ENCODE results near the gene COA1. TPM values are rescaled to one million over a fixed set of nuclear protein-coding genes. Genes with fewer than 3 reads are reported as not detected.
"Not testable (repeated sequence)": the region's sequence is repeated elsewhere in the genome, so short reads cannot be mapped to it uniquely, and the experiment has no call there.

COA1 gene
- total and polyA plus RNA-seq, 2 experiments from 2014 or later: 53.4 to 59.5 TPM

DNA sequence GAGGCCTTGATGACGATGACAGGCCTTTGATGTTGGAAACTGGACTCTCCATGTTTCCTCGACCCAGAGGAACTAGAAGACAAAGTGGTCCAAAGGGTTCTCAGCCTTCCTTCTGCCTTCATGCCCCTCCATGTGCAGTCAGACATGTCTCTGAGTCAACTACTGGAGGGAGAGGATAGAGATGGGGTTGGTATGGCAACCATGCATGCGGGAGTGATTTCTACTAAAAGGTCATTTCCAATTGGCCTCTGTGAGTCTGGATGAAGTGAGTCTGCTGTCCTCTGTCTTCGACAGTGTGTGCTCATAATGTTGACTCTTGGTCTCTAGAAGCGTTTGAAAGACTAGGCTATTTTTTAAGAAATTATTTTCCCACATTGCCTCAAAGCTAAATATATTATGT, 117.2 kb downstream of the COA1 start:
- in situ Hi-C loops (cut with MboI): no loop called here
- H3K4me2 ChIP-seq (ENCODE audit: unreplicated experiment): peak overlapping the region; percentile 34
- H2AFZ ChIP-seq: no peak overlapping the region
- 45 to 47% methylated on average over 5 of the region's 5 CpGs for whole genome bisulfite sequencing, 2 experiments (ENCODE audit: low coverage in 1 of 2, low lambda C conversion rate in 2 of 2, missing lambda C conversion rate in 2 of 2)
- H3F3A ChIP-seq (ENCODE audit: insufficient read depth): peaks cover 77% of the 10 kb centered on the region
- peak overlapping the region; percentile 10; the same call in 1 of the 2 replicates for H3K4me3 ChIP-seq
- H3K9ac ChIP-seq: peak overlapping the region; percentile 50
- H3K27ac ChIP-seq: peak overlapping the region; percentile 85
- H4K20me1 ChIP-seq (ENCODE audit: insufficient read depth): peaks cover 5% of the 10 kb centered on the region; the same call in 1 of the 2 replicates
- peaks cover 58% of the 10 kb centered on the region for H3K36me3 ChIP-seq (ENCODE audit: low read depth)
- H3K9me3 ChIP-seq (ENCODE audit: low read depth): no peaks in the 10 kb centered on the region
- H3K27me3 ChIP-seq (replicated peaks; ENCODE audit: insufficient read depth): no peaks in the 10 kb centered on the region
- peak; percentile 55 for DNase-seq
- no peak for TF ChIP-seq EZH2 (IDR thresholded peaks at IDR 0.05; ENCODE audit: insufficient read depth, poor library complexity, severe bottlenecking)
- peaks cover 95% of the 10 kb centered on the region for H3K79me2 ChIP-seq (ENCODE audit: insufficient read depth)
- H3K9me2 ChIP-seq (ENCODE audit: insufficient read depth): no peaks in the 10 kb centered on the region
- H3K4me1 ChIP-seq (ENCODE audit: insufficient read depth): peaks cover 32% of the 10 kb centered on the region

DNA sequence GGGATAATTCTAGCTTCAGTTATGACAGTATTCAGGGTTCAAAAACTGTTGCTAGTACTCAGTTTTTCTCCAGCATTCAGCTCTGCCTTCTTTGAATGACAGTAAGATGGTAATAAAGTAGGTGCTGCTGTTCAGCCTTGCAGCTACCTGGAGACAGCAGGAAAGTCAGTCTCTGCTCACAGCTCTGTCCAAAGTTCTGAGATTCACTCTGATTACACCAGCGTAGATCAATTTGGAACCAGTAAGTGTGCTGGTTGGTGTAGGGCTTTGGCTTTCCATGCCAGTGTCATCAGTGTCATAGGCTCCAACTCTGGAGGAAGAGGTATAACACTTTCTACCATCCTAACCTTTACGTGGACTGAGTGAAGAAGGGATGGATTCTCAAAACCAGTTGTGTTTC, 120.2 kb downstream of the COA1 start:
- no peak overlapping the region for H3K9ac ChIP-seq
- no peak overlapping the region for H3K4me2 ChIP-seq (ENCODE audit: unreplicated experiment)
- WGBS, 2 experiments (ENCODE audit: low coverage in 1 of 2, low lambda C conversion rate in 2 of 2, missing lambda C conversion rate in 2 of 2): 97% methylated on average over 2 of the region's 2 CpGs
- TF ChIP-seq EZH2phosphoT487 (IDR thresholded peaks at IDR 0.05; ENCODE audit: insufficient read depth, low read depth): no peak
- no peak for TF ChIP-seq EZH2 (IDR thresholded peaks at IDR 0.05; ENCODE audit: insufficient read depth, poor library complexity, severe bottlenecking)
- H4K20me1 ChIP-seq (ENCODE audit: insufficient read depth): peaks cover 16% of the 10 kb centered on the region; the same call in 1 of the 2 replicates
- H3K27ac ChIP-seq: no peak overlapping the region
- H3K4me1 ChIP-seq (ENCODE audit: insufficient read depth): peaks cover 33% of the 10 kb centered on the region
- peaks cover 45% of the 10 kb centered on the region for H3K36me3 ChIP-seq (ENCODE audit: low read depth)
- no peaks in the 10 kb centered on the region for H3K9me2 ChIP-seq (ENCODE audit: insufficient read depth)
- H3K4me3 ChIP-seq: no peak overlapping the region
- H2AFZ ChIP-seq: no peak overlapping the region
- H3K27me3 ChIP-seq (replicated peaks; ENCODE audit: insufficient read depth): no peaks in the 10 kb centered on the region
- H3K9me3 ChIP-seq (ENCODE audit: low read depth): no peaks in the 10 kb centered on the region
- peaks cover 61% of the 10 kb centered on the region for H3F3A ChIP-seq (ENCODE audit: insufficient read depth)
- DNase-seq: no peak
- H3K79me2 ChIP-seq (ENCODE audit: insufficient read depth): peaks cover 95% of the 10 kb centered on the region
- in situ Hi-C loops (cut with MboI): no loop called here

DNA sequence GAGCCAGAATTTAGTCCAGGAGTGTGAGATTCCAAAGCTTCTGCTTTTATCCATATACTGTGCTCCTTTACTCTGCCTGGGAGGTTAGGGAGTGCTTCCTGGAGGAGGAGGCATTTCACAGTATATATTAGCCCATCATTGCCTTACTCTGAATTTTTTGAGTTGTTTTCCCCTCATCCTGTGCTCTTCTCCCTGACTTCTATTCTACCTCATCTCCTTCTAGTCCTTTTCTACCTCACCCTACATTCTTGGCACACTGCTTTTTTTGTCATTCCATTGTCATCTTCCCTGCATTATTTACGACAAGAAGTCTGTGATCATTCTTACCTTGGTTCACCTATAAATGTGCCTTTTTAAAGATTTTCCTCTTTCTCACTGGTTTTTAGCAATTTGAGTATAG, 125.1 kb downstream of the COA1 start:
- in situ Hi-C loops (cut with MboI): no loop called here
- Histone ChIP-seq H3K27ac (no peak overlapping the region), H3F3A (ENCODE audit: insufficient read depth) (peaks cover 45% of the 10 kb centered on the region), H4K20me1 (ENCODE audit: insufficient read depth) (peaks cover 14% of the 10 kb centered on the region), H3K36me3 (ENCODE audit: low read depth) (peaks cover 66% of the 10 kb centered on the region), H3K9ac (no peak overlapping the region), H3K9me3 (ENCODE audit: low read depth) (no peaks in the 10 kb centered on the region), H3K4me3 (no peak overlapping the region), H3K4me1 (ENCODE audit: insufficient read depth) (peaks cover 6% of the 10 kb centered on the region), H3K9me2 (ENCODE audit: insufficient read depth) (no peaks in the 10 kb centered on the region), H2AFZ (no peak overlapping the region), H3K27me3 (replicated peaks; ENCODE audit: insufficient read depth) (no peaks in the 10 kb centered on the region), H3K4me2 (ENCODE audit: unreplicated experiment) (no peak overlapping the region), H3K79me2 (ENCODE audit: insufficient read depth) (peaks cover 100% of the 10 kb centered on the region)
- WGBS, 2 experiments (ENCODE audit: low coverage in 1 of 2, low lambda C conversion rate in 2 of 2, missing lambda C conversion rate in 2 of 2): 97 to 100% methylated on average over 1 of the region's 1 CpG
- no peak for DNase-seq
- TF ChIP-seq EZH2phosphoT487 (IDR thresholded peaks at IDR 0.05; ENCODE audit: insufficient read depth, low read depth) (no peak), EZH2 (IDR thresholded peaks at IDR 0.05; ENCODE audit: insufficient read depth, poor library complexity, severe bottlenecking) (no peak)

GRCh38 chr7:43602256-43602655, 127.1 kb downstream of the COA1 start:
- peaks cover 100% of the 10 kb centered on the region for H3K79me2 ChIP-seq (ENCODE audit: insufficient read depth)
- H3K9me2 ChIP-seq (ENCODE audit: insufficient read depth): no peaks in the 10 kb centered on the region
- no peaks in the 10 kb centered on the region for H3K9me3 ChIP-seq (ENCODE audit: low read depth)
- H3F3A ChIP-seq (ENCODE audit: insufficient read depth): peaks cover 31% of the 10 kb centered on the region
- no peaks in the 10 kb centered on the region for H3K27me3 ChIP-seq (replicated peaks; ENCODE audit: insufficient read depth)
- no peak overlapping the region for H2AFZ ChIP-seq
- peaks cover 69% of the 10 kb centered on the region for H3K36me3 ChIP-seq (ENCODE audit: low read depth)
- WGBS, 2 experiments (ENCODE audit: low coverage in 1 of 2, low lambda C conversion rate in 2 of 2, missing lambda C conversion rate in 2 of 2): 50 to 59% methylated on average over 1 of the region's 1 CpG
- TF ChIP-seq EZH2 (IDR thresholded peaks at IDR 0.05; ENCODE audit: insufficient read depth, poor library complexity, severe bottlenecking): no peak
- no peak for TF ChIP-seq EZH2phosphoT487 (IDR thresholded peaks at IDR 0.05; ENCODE audit: insufficient read depth, low read depth)
- H3K9ac ChIP-seq: no peak overlapping the region
- DNase-seq: peak; percentile 26
- peaks cover 6% of the 10 kb centered on the region for H3K4me1 ChIP-seq (ENCODE audit: insufficient read depth)
- no peak overlapping the region for H3K4me2 ChIP-seq (ENCODE audit: unreplicated experiment)
- no peak overlapping the region for H3K4me3 ChIP-seq
- H4K20me1 ChIP-seq (ENCODE audit: insufficient read depth): peaks cover 16% of the 10 kb centered on the region
- H3K27ac ChIP-seq: no peak overlapping the region
- in situ Hi-C loops (cut with MboI): no loop called here

- H3K9me2 ChIP-seq (ENCODE audit: insufficient read depth): no peaks in the 10 kb centered on the region
- H3K36me3 ChIP-seq (ENCODE audit: low read depth): peaks cover 73% of the 10 kb centered on the region
- no peak overlapping the region for H3K4me3 ChIP-seq
- WGBS, 2 experiments (ENCODE audit: low coverage in 1 of 2, low lambda C conversion rate in 2 of 2, missing lambda C conversion rate in 2 of 2): 96 to 98% methylated on average over 3 of the region's 3 CpGs
- no peak overlapping the region for H3K4me2 ChIP-seq (ENCODE audit: unreplicated experiment)
- TF ChIP-seq EZH2 (IDR thresholded peaks at IDR 0.05; ENCODE audit: insufficient read depth, poor library complexity, severe bottlenecking) (no peak), EZH2phosphoT487 (IDR thresholded peaks at IDR 0.05; ENCODE audit: insufficient read depth, low read depth) (no peak)
- no peak overlapping the region for H2AFZ ChIP-seq
- no peak for DNase-seq
- peaks cover 21% of the 10 kb centered on the region for H4K20me1 ChIP-seq (ENCODE audit: insufficient read depth)
- no peaks in the 10 kb centered on the region for H3K9me3 ChIP-seq (ENCODE audit: low read depth)
- H3K4me1 ChIP-seq (ENCODE audit: insufficient read depth): peaks cover 14% of the 10 kb centered on the region
- H3K9ac ChIP-seq: no peak overlapping the region
- H3K27ac ChIP-seq: no peak overlapping the region
- peaks cover 40% of the 10 kb centered on the region for H3F3A ChIP-seq (ENCODE audit: insufficient read depth)
- in situ Hi-C loops (cut with MboI): no loop called here
- no peaks in the 10 kb centered on the region for H3K27me3 ChIP-seq (replicated peaks; ENCODE audit: insufficient read depth)
- peaks cover 100% of the 10 kb centered on the region for H3K79me2 ChIP-seq (ENCODE audit: insufficient read depth)
Observed at GRCh38 chr7:43600056-43600455, 129.3 kb downstream of the COA1 start.

DNA sequence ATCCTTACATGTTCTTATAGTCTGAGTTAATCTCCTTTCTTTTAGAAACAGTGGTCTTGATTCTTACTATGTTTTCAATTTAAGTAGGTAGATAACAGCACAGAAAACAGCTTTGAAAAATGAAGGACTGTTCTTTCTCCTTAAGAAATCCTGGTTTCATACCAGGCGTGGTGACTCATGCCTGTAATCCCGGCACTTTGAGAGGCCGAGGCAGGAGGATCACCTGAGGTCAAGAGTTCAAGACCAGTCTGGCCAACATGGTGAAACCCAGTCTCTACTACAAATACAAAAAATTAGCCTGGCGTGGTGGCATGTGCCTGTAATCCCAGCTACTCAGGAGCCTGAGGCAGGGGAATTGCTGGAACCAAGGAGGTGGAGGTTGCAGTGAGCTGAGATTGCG, 132.9 kb downstream of the COA1 start:
- H3K79me2 ChIP-seq (ENCODE audit: insufficient read depth): peaks cover 100% of the 10 kb centered on the region
- H3K9ac ChIP-seq; H3K9me3 ChIP-seq (ENCODE audit: low read depth); DNase-seq; H3K4me2 ChIP-seq (ENCODE audit: unreplicated experiment); H3K9me2 ChIP-seq (ENCODE audit: insufficient read depth); H2AFZ ChIP-seq; H3K27me3 ChIP-seq (replicated peaks; ENCODE audit: insufficient read depth); H3K4me3 ChIP-seq: not testable (repeated sequence)
- H3K4me1 ChIP-seq (ENCODE audit: insufficient read depth): peaks cover 26% of the 10 kb centered on the region
- 0 out of 2 replicates have a peak overlapping the region, but pooled peaks have one; percentile 6 for H3K27ac ChIP-seq
- H3K36me3 ChIP-seq (ENCODE audit: low read depth): peaks cover 50% of the 10 kb centered on the region
- H3F3A ChIP-seq (ENCODE audit: insufficient read depth): peaks cover 58% of the 10 kb centered on the region
- peaks cover 24% of the 10 kb centered on the region for H4K20me1 ChIP-seq (ENCODE audit: insufficient read depth)
- 62 to 66% methylated on average over 5 of the region's 5 CpGs for whole genome bisulfite sequencing, 2 experiments (ENCODE audit: low coverage in 1 of 2, low lambda C conversion rate in 2 of 2, missing lambda C conversion rate in 2 of 2)
- in situ Hi-C loops (cut with MboI): loop anchor here (25.0 kb wide), 1 partner anchor 241 kb away; no protein-coding TSS in a partner anchor
